ENCODE measurements around the gene SLC5A2.

SLC5A2 gene

GRCh38 chr16:31461921-31462804 is 20.8 kb upstream of the SLC5A2 start:
- no peak for TF ChIP-seq CTCF (IDR thresholded peaks at IDR 0.05; ENCODE audit: borderline replicate concordance, insufficient read depth, low read depth, low read length)
- no peak overlapping the region for H3K4me3 ChIP-seq (ENCODE audit: low read depth, low read length)

- TF ChIP-seq CTCF (IDR thresholded peaks at IDR 0.05; ENCODE audit: borderline replicate concordance, insufficient read depth, low read depth, low read length), result no peak
- no peak overlapping the region for H3K4me3 ChIP-seq (ENCODE audit: low read depth, low read length)
These were observed 18.6 kb upstream of the SLC5A2 start for GRCh38 chr16:31464348-31464769.

GRCh38 chr16:31464781-31465260 is 18.1 kb upstream of the SLC5A2 start:
- H3K4me3 ChIP-seq (ENCODE audit: low read depth, low read length), result no peak overlapping the region
- no peak for TF ChIP-seq CTCF (IDR thresholded peaks at IDR 0.05; ENCODE audit: borderline replicate concordance, insufficient read depth, low read depth, low read length)

GRCh38 chr16:31465788-31466370 is 17.0 kb upstream of the SLC5A2 start:
- H3K4me3 ChIP-seq (ENCODE audit: low read depth, low read length), result no peak overlapping the region
- TF ChIP-seq CTCF (IDR thresholded peaks at IDR 0.05; ENCODE audit: borderline replicate concordance, insufficient read depth, low read depth, low read length), result no peak

- TF ChIP-seq CTCF (IDR thresholded peaks at IDR 0.05; ENCODE audit: borderline replicate concordance, insufficient read depth, low read depth, low read length), result no peak
- H3K4me3 ChIP-seq (ENCODE audit: low read depth, low read length), result no peak overlapping the region
These were observed 16.5 kb upstream of the SLC5A2 start for GRCh38 chr16:31466381-31466841.

GRCh38 chr16:31467151-31467773 is 15.7 kb upstream of the SLC5A2 start:
- TF ChIP-seq CTCF (IDR thresholded peaks at IDR 0.05; ENCODE audit: borderline replicate concordance, insufficient read depth, low read depth, low read length), result no peak
- no peak overlapping the region for H3K4me3 ChIP-seq (ENCODE audit: low read depth, low read length)
